ENCODE data around the gene ARHGAP9. TPM values are rescaled to one million over a fixed set of nuclear protein-coding genes. Genes with fewer than 3 reads are reported as not detected.

Gene ARHGAP9
- total RNA-seq, 1 experiment from 2014 or later, result 0.92 TPM

- Histone ChIP-seq H3K4me1 (ENCODE audit: control insufficient read depth, insufficient read depth, low read length) (peaks cover 9% of the 10 kb centered on the region), H3K9me3 (ENCODE audit: control insufficient read depth, insufficient read depth, low read depth, low read length) (no peaks in the 10 kb centered on the region), H3K27ac (ENCODE audit: low read length) (no peak overlapping the region), H3K27me3 (ENCODE audit: control insufficient read depth, insufficient read depth, low read length) (no peaks in the 10 kb centered on the region), H3K4me3 (ENCODE audit: low read depth in 2 of 2, low read length in 2 of 2) (no peak overlapping the region), H3K36me3 (ENCODE audit: control insufficient read depth, insufficient read depth, low read length) (no peaks in the 10 kb centered on the region)
- in situ Hi-C loops (cut with HindIII; ENCODE audit: low pct_unique_long_range_greater_than_20kb, low sequenced_read_pairs), result no loop called here
- TF ChIP-seq POLR2AphosphoS5 (IDR thresholded peaks at IDR 0.05; ENCODE audit: low read depth, low read length) (no peak), TCF7L2 (IDR thresholded peaks at IDR 0.05; ENCODE audit: low read depth, low read length) (no peak), REST (IDR thresholded peaks at IDR 0.05; ENCODE audit: insufficient read depth in 1 of 2, low read depth in 2 of 2, low read length in 1 of 2) (no peak), CTCF (IDR thresholded peaks at IDR 0.05) (no peak), SIN3A (IDR thresholded peaks at IDR 0.05; ENCODE audit: borderline replicate concordance, insufficient read depth, low read depth, low read length) (no peak)
- ChIA-PET POLR2A (no interaction called here), CTCF (no interaction called here)
- DNase-seq (ENCODE audit: low read depth, low spot score), result no peak
- ATAC-seq, result no peak
- intact Hi-C loops (cut with micrococcal nuclease; ENCODE audit: unreplicated experiment), result no loop called here
- no TSS peak for BruUV-seq (replicated peaks)
These were observed 15.1 kb downstream of the ARHGAP9 start for GRCh38 chr12:57464569-57464968.

GRCh38 chr12:57462912-57463253, 16.8 kb downstream of the ARHGAP9 start:
- Histone ChIP-seq H3K36me3 (ENCODE audit: control insufficient read depth, insufficient read depth, low read length) (no peaks in the 10 kb centered on the region), H3K4me3 (ENCODE audit: low read depth in 2 of 2, low read length in 2 of 2) (peak overlapping the region in 1 of 2 experiments; percentile 72; a peak in 2 of 4 replicates), H3K4me1 (ENCODE audit: control insufficient read depth, insufficient read depth, low read length) (peaks cover 15% of the 10 kb centered on the region), H3K27me3 (ENCODE audit: control insufficient read depth, insufficient read depth, low read length) (no peaks in the 10 kb centered on the region), H3K9me3 (ENCODE audit: control insufficient read depth, insufficient read depth, low read depth, low read length) (no peaks in the 10 kb centered on the region), H3K27ac (ENCODE audit: low read length) (peak overlapping the region; percentile 9; the same call in 1 of the 2 replicates)
- ChIA-PET CTCF (interaction anchor here (0.7 kb wide), 1 partner anchor 224 kb away, joined by 6 read pairs; no protein-coding TSS in a partner anchor), POLR2A (no interaction called here)
- TF ChIP-seq TCF7L2 (IDR thresholded peaks at IDR 0.05; ENCODE audit: low read depth, low read length), result no peak
- TF ChIP-seq CTCF (IDR thresholded peaks at IDR 0.05), result no peak; the same call in 1 of the 2 replicates
- TF ChIP-seq REST (IDR thresholded peaks at IDR 0.05; ENCODE audit: insufficient read depth in 1 of 2, low read depth in 2 of 2, low read length in 1 of 2), result no peak
- no peak for TF ChIP-seq POLR2AphosphoS5 (IDR thresholded peaks at IDR 0.05; ENCODE audit: low read depth, low read length)
- no peak for TF ChIP-seq SIN3A (IDR thresholded peaks at IDR 0.05; ENCODE audit: borderline replicate concordance, insufficient read depth, low read depth, low read length)
- ATAC-seq (no peak), DNase-seq (ENCODE audit: low read depth, low spot score) (no peak)
- intact Hi-C loops (cut with micrococcal nuclease; ENCODE audit: unreplicated experiment), result no loop called here
- in situ Hi-C loops (cut with HindIII; ENCODE audit: low pct_unique_long_range_greater_than_20kb, low sequenced_read_pairs), result no loop called here
- BruUV-seq (replicated peaks), result no TSS peak
